Skeletal muscle satellite cell (primary cell): Measurements from ENCODE around the gene CUL9.

ENCODE experiments used
- H3K27me3 ChIP-seq: 2 replicates; pipeline ENCODE4 v1.7.0; 2013; ENCODE audit warnings: low read length; ENCODE audit not compliant: control insufficient read depth, insufficient read depth
- H3K36me3 ChIP-seq: 2 replicates; pipeline ENCODE4 v1.7.0; 2013; ENCODE audit warnings: mild to moderate bottlenecking, control low read depth, low read length; ENCODE audit not compliant: insufficient read depth
- H3K4me1 ChIP-seq: 2 replicates; pipeline ENCODE4 v1.7.0; 2013; ENCODE audit warnings: low read length; ENCODE audit not compliant: control insufficient read depth, insufficient read depth
- H3K4me2 ChIP-seq: 2 replicates; pipeline ENCODE4 v1.7.0; 2013; ENCODE audit warnings: mild to moderate bottlenecking, low read length
- H3K4me3 ChIP-seq: 2 replicates; pipeline ENCODE4 v1.7.0; 2013; ENCODE audit warnings: low read length
- H3K9ac ChIP-seq: 2 replicates; pipeline ENCODE4 v1.7.0; 2013; ENCODE audit warnings: mild to moderate bottlenecking, low read depth, low read length, moderate library complexity
- H3K9me3 ChIP-seq: replicated peaks from 2 replicates; pipeline ENCODE4 v1.7.0; 2013; ENCODE audit warnings: mild to moderate bottlenecking, control low read depth, low read length

Gene CUL9

GRCh38 chr6:43221046-43221972, 39.3 kb downstream of the CUL9 start:
- no peak overlapping the region for H3K9ac ChIP-seq

GRCh38 chr6:43222418-43223059, 40.5 kb downstream of the CUL9 start:
- no peak overlapping the region for H3K9ac ChIP-seq
- H3K4me2 ChIP-seq, result no peak overlapping the region
- H3K9me3 ChIP-seq, result no peaks in the 10 kb centered on the region
- H3K36me3 ChIP-seq, result peaks cover 46% of the 10 kb centered on the region
- H3K4me3 ChIP-seq, result no peak overlapping the region
- no peaks in the 10 kb centered on the region for H3K27me3 ChIP-seq
- peaks cover 14% of the 10 kb centered on the region for H3K4me1 ChIP-seq

More at GRCh38 chr6:43221046-43221972, 39.3 kb downstream of the CUL9 start:
- Histone ChIP-seq H3K4me1 (peaks cover 14% of the 10 kb centered on the region), H3K4me3 (no peak overlapping the region), H3K4me2 (peak overlapping the region; percentile 31), H3K9me3 (no peaks in the 10 kb centered on the region), H3K36me3 (peaks cover 58% of the 10 kb centered on the region), H3K27me3 (no peaks in the 10 kb centered on the region)

- H3K9ac ChIP-seq, result no peak overlapping the region
- H3K36me3 ChIP-seq, result peaks cover 43% of the 10 kb centered on the region
- peaks cover 14% of the 10 kb centered on the region for H3K4me1 ChIP-seq
- no peaks in the 10 kb centered on the region for H3K9me3 ChIP-seq
- no peaks in the 10 kb centered on the region for H3K27me3 ChIP-seq
- H3K4me3 ChIP-seq, result no peak overlapping the region
- no peak overlapping the region for H3K4me2 ChIP-seq
Observed at GRCh38 chr6:43223175-43223574, 41.2 kb downstream of the CUL9 start.

- Histone ChIP-seq H3K36me3 (peaks cover 19% of the 10 kb centered on the region), H3K4me1 (peaks cover 19% of the 10 kb centered on the region), H3K27me3 (peaks cover 4% of the 10 kb centered on the region), H3K9me3 (no peaks in the 10 kb centered on the region), H3K4me2 (no peak overlapping the region), H3K4me3 (no peak overlapping the region), H3K9ac (no peak overlapping the region)
Observed at GRCh38 chr6:43226192-43226851, 44.3 kb downstream of the CUL9 start.

- Histone ChIP-seq H3K4me2 (peak within 1 kb of the TSS; percentile 81), H3K9me3 (no peaks in the 10 kb centered on the region), H3K4me1 (peaks cover 11% of the 10 kb centered on the region), H3K4me3 (peak within 1 kb of the TSS; percentile 82), H3K36me3 (peaks cover 4% of the 10 kb centered on the region), H3K9ac (peak within 1 kb of the TSS; percentile 83), H3K27me3 (peaks cover 10% of the 10 kb centered on the region)
Observed at GRCh38 chr6:43228951-43229802, 47.2 kb downstream of the CUL9 start, which contains the start of gene DNPH1. Gene DNPH1, minus strand, starts transcription at chr6:43229481. Its CDS starts 25 bp downstream, at chr6:43229456.

GRCh38 chr6:43229803-43230620, 48.0 kb downstream of the CUL9 start:
- peaks cover 10% of the 10 kb centered on the region for H3K27me3 ChIP-seq
- H3K9me3 ChIP-seq, result no peaks in the 10 kb centered on the region
- H3K9ac ChIP-seq, result no peak overlapping the region
- H3K36me3 ChIP-seq, result no peaks in the 10 kb centered on the region
- peaks cover 11% of the 10 kb centered on the region for H3K4me1 ChIP-seq
- H3K4me3 ChIP-seq, result peak overlapping the region; percentile 82
- H3K4me2 ChIP-seq, result peak overlapping the region; percentile 81

- no peaks in the 10 kb centered on the region for H3K9me3 ChIP-seq
- peaks cover 11% of the 10 kb centered on the region for H3K4me1 ChIP-seq
- no peaks in the 10 kb centered on the region for H3K36me3 ChIP-seq
- no peak overlapping the region for H3K4me3 ChIP-seq
- H3K9ac ChIP-seq, result no peak overlapping the region
- H3K27me3 ChIP-seq, result peaks cover 10% of the 10 kb centered on the region
- H3K4me2 ChIP-seq, result no peak overlapping the region
Observed at GRCh38 chr6:43231053-43231452, 49.1 kb downstream of the CUL9 start.

- Histone ChIP-seq H3K27me3 (peaks cover 15% of the 10 kb centered on the region), H3K4me3 (no peak overlapping the region), H3K9me3 (no peaks in the 10 kb centered on the region), H3K4me2 (no peak overlapping the region), H3K36me3 (no peaks in the 10 kb centered on the region), H3K9ac (no peak overlapping the region), H3K4me1 (peaks cover 11% of the 10 kb centered on the region)
Observed at GRCh38 chr6:43231735-43232450, 49.9 kb downstream of the CUL9 start.

- no peak overlapping the region for H3K9ac ChIP-seq
- no peaks in the 10 kb centered on the region for H3K4me1 ChIP-seq
- H3K4me3 ChIP-seq, result no peak overlapping the region
- H3K9me3 ChIP-seq, result peaks cover 4% of the 10 kb centered on the region
- H3K36me3 ChIP-seq, result no peaks in the 10 kb centered on the region
- H3K4me2 ChIP-seq, result no peak overlapping the region
- peaks cover 38% of the 10 kb centered on the region for H3K27me3 ChIP-seq
Observed at GRCh38 chr6:43235841-43236240, 53.8 kb downstream of the CUL9 start.

GRCh38 chr6:43239054-43239453, 57.1 kb downstream of the CUL9 start:
- Histone ChIP-seq H3K4me1 (no peaks in the 10 kb centered on the region), H3K4me2 (no peak overlapping the region), H3K27me3 (peaks cover 57% of the 10 kb centered on the region), H3K9ac (no peak overlapping the region), H3K36me3 (no peaks in the 10 kb centered on the region), H3K9me3 (peaks cover 4% of the 10 kb centered on the region), H3K4me3 (no peak overlapping the region)
